NCI-H82 treated with DMSO at 0.1 percent for 48 hours (cell line): Measurements from ENCODE around the gene POU6F2.
A peak's percentile ranks its signal among the peaks of the same experiment; 100 is the strongest.

ENCODE experiments used
- DNase-seq: peaks from one replicate; lab custom pipeline; 2025; ENCODE audit not compliant: unreplicated experiment; lab: John Stamatoyannopoulos, UW

POU6F2 gene

GRCh38 chr7:39247576-39247975, 269.9 kb downstream of the POU6F2 start:
- DNase-seq, result no peak

- peak; percentile 92 for DNase-seq
Measured at GRCh38 chr7:39248041-39248691, 270.5 kb downstream of the POU6F2 start.

DNA sequence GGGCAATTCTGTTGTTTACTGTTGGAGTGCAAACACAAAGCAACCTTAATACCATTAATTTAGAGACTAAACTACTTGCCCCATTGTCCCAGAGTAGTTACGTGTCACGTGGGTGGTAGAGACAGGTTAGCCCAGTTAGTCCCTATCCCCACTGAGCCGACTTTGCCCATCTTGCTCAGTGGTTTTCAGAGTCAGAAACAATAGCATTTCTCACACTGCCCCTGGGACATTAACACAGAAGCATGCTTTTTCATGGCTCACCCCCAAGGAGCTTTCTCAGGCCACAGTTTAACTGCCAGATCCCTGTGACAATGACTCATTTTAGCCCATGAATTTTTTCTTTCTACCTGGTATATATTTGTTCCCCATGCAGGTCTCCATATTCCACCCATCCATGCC, 271.0 kb downstream of the POU6F2 start:
- DNase-seq, result peak; percentile 68

DNA sequence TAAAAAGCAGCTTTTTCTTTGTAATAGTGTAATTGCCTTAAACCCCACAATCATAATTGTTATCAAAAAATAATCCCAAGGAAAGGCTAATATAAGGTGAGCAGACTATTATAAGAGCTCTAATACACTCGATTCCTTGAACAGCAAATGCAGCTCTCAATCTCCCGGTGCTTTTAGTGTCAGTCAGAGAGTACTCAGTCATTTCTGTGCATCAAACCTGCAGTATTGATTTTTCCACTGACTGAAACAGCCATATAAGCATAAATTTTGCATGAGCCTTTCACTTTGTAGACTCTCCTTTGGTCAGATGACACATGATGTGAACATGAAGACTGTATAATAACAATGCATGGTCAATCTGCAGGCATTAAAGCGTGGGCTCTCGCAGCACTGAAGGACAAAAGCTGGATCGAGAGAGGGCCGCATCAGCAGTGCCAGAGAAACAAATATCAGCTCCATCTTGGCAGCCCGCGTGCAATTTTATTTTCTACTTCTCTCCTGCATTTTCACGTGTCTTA, 272.0 kb downstream of the POU6F2 start:
- no peak for DNase-seq

DNA sequence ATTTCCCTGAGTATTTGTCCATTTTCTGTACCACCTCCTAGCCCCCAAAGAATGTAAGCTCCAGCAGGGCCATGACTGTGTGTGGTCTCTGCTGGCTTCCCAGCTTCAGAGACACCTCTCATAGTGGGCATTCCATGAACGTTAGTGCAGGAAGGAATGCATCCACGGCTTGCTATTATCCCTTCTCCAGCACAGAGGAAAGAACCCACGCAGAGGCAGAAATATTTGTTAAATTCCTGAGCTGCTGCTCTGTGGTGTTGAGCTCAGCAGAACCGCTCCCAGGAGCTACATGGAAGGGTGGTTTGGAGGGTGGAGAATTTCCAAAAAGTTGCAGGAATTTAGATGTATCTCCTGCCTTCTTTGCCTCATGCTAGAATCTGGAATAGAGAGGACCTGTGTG, 275.2 kb downstream of the POU6F2 start:
- DNase-seq, result no peak

GRCh38 chr7:39259391-39260003, 281.8 kb downstream of the POU6F2 start:
- no peak for DNase-seq

GRCh38 chr7:39260279-39260844, 282.7 kb downstream of the POU6F2 start:
- DNase-seq, result no peak

DNA sequence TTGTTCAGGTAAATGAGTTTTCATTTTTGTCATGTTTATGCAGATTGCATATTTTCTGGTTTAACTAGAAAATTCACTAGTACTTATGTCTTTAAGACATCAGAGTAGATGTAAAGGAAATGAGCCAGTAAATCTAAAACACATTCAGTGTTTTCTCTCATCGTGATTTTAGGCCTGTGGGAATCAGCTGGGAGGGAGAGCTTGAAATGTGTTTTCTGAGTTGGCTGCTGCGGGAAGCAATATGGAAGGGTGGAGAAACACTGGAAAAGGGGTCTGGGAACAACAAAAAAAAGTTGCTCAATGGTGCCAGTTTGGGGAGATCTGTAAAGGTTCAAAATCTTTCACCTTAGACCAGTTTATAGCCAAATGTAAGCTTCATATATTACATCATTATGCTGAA, 284.1 kb downstream of the POU6F2 start:
- DNase-seq, result no peak

DNA sequence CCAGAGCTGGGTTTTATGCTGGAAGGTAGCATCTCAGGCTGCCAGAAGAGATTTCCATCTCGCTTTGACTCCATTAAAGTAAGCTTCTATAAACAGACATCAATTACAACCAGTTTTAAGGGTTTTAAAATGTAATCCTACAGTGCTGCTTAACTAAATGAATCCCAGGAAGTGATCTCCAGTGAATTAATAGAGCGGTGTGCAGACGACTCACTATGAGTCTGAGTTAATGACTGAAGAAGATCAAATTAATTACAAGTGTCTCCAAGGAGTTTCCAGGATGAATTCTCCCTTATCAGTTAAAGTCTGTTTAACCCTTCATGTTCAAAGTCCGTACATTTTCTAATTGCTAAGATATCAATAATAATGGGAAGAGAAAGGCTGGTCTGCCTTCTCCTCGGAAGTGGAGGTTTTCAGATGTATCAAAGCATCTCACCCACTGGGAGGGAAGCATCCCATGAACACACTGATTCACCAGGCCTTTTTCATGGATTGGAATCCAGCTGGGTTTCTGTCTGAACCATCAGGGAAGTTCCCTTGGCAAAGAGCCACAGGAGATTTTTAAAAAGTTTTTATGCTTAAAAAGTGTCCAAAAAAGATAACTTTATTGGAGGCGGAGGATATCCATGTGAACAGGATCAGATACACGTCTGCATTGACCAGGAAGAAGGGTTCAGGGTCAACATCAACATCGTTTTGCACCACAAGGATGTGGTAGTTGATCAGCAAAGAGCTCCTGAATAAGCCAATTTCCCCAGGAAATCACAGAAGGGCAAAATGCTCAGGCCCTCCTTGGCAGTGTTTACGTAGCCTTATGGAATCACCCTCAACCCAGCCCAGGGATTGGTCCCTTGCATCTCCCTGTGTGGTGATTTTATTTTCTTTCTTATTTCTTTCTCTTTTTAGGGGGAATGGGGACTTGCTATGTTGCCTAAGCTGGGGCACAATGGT, 288.2 kb downstream of the POU6F2 start:
- DNase-seq, result peak; percentile 53

DNA sequence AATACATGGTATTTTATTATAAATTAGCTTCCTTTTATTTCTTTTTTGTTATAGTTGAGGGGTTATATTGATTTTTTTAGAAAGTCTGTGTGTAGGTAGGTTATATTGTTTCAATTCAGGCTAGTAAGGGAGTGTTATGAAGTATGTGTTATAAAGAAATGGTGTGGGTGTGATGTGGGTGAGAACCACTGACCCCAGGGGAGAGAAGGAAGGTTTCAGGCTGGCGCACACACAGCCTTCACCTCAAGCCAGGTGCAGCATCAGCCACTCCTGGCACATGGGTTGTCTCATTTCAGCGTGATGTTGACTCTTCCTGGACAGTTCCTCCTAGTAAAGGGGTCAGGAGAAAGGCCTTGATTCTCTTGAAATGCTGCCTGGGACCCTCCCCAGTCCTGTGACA, 291.3 kb downstream of the POU6F2 start:
- no peak for DNase-seq

GRCh38 chr7:39270018-39270417, 292.3 kb downstream of the POU6F2 start:
- no peak for DNase-seq

GRCh38 chr7:39271402-39271801, 293.7 kb downstream of the POU6F2 start:
- DNase-seq, result peak; percentile 88

DNA sequence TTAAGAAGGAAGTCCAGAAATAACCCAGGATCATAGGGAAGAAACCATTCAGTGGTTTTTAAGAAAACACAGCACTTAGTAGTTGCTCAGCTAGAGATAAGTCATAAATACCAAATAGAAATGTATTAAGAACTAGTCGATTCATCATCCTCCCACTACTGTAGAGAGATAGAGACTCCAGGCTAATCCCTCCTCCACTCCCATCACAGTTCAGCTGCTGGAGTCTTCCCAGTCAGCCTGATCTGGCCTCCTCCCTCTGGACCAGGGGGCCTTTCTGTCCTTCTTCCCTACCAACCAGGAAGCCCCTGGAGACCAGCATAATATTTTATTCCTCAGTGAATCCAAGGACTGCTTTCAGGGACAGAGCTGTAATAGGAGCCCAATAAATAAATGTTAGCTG, 294.4 kb downstream of the POU6F2 start:
- peak; percentile 42 for DNase-seq

- no peak for DNase-seq
Measured at GRCh38 chr7:39272691-39273090, 295.0 kb downstream of the POU6F2 start.

- DNase-seq, result no peak
Measured at GRCh38 chr7:39280337-39280736, 302.6 kb downstream of the POU6F2 start.

DNA sequence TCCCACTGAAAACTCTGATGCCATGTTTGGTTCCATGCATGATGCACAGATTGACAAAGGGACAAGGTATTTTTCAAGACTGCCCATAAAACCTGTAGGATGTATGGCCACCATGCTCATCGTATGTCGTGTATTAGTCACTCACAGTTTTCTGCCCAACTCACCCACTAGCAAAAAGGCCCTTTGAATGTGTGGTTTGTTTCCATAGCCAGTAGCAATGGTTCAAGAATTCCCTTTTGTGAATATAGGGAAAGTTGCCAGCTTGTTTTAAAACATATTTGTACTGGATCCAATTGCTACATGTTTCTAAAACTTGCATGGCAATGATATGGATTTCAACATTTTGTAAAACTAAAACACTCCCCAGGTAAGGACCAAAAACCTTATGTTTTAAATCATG, 307.5 kb downstream of the POU6F2 start:
- no peak for DNase-seq

- DNase-seq, result no peak
Measured at GRCh38 chr7:39288303-39288702, 310.6 kb downstream of the POU6F2 start.

GRCh38 chr7:39291628-39292410, 314.1 kb downstream of the POU6F2 start:
- DNase-seq, result no peak

- no peak for DNase-seq
Measured at GRCh38 chr7:39293056-39293823, 315.5 kb downstream of the POU6F2 start.

GRCh38 chr7:39294022-39294421, 316.3 kb downstream of the POU6F2 start:
- DNase-seq, result no peak
